HEK293 (cell line): Measurements from ENCODE around the gene C17orf58.

Experiments
- GLI4 ChIP-seq: fragments of 450-650 bp; formaldehyde crosslinking; IDR thresholded peaks from 2 replicates; pipeline ENCODE4 v1.5.1; 2016; ENCODE audit warnings: missing biosample characterization, missing genetic modification characterization
- TRIM28 ChIP-seq: IDR thresholded peaks from 2 replicates; pipeline ENCODE4 v1.6.1; 2011; ENCODE audit warnings: low read length, control low read depth, borderline replicate concordance
- ZIC2 ChIP-seq: fragments of 450-650 bp; formaldehyde crosslinking; IDR thresholded peaks from 2 replicates; pipeline ENCODE4 v1.5.1; 2016; ENCODE audit warnings: missing biosample characterization, missing genetic modification characterization
- ZNF132 ChIP-seq: fragments of 450-650 bp; formaldehyde crosslinking; IDR thresholded peaks from 2 replicates; pipeline ENCODE4 v1.5.1; 2017; ENCODE audit warnings: missing biosample characterization, missing genetic modification characterization, borderline replicate concordance
- ZNF2 ChIP-seq: fragments of 450-650 bp; formaldehyde crosslinking; IDR thresholded peaks from 2 replicates; pipeline ENCODE4 v1.5.1; 2016; ENCODE audit warnings: missing biosample characterization, missing genetic modification characterization
- ZNF24 ChIP-seq: fragments of 450-650 bp; formaldehyde crosslinking; IDR thresholded peaks from 2 replicates; pipeline ENCODE4 v1.5.1; 2016; ENCODE audit warnings: missing biosample characterization, missing genetic modification characterization
- ZNF280D ChIP-seq: fragments of 450-650 bp; formaldehyde crosslinking; IDR thresholded peaks from 2 replicates; pipeline ENCODE4 v1.5.1; 2016; ENCODE audit warnings: missing biosample characterization, missing genetic modification characterization
- ZNF324 ChIP-seq: fragments of 450-650 bp; formaldehyde crosslinking; IDR thresholded peaks from 2 replicates; pipeline ENCODE4 v1.5.1; 2016; ENCODE audit warnings: missing biosample characterization, missing genetic modification characterization
- ZNF341 ChIP-seq: fragments of 450-650 bp; formaldehyde crosslinking; IDR thresholded peaks from 2 replicates; pipeline ENCODE4; 2016; ENCODE audit warnings: low read depth, missing biosample characterization, missing genetic modification characterization
- ZNF423 ChIP-seq: fragments of 450-650 bp; formaldehyde crosslinking; IDR thresholded peaks from 2 replicates; pipeline ENCODE4 v1.5.1; 2016; ENCODE audit warnings: missing biosample characterization, missing genetic modification characterization
- ZNF488 ChIP-seq: fragments of 450-650 bp; formaldehyde crosslinking; IDR thresholded peaks from 2 replicates; pipeline ENCODE4 v1.5.1; 2016; ENCODE audit warnings: missing biosample characterization, missing genetic modification characterization
- ZNF501 ChIP-seq: fragments of 450-650 bp; formaldehyde crosslinking; IDR thresholded peaks from 2 replicates; pipeline ENCODE4 v1.5.1; 2016; ENCODE audit warnings: missing biosample characterization, missing genetic modification characterization
- ZNF626 ChIP-seq: fragments of 450-650 bp; sonication (Bioruptor Pico); formaldehyde crosslinking; IDR thresholded peaks from 2 replicates; pipeline ENCODE4 v1.5.1; 2018; ENCODE audit warnings: missing biosample characterization, missing genetic modification characterization, inconsistent platforms
- ZNF664 ChIP-seq: fragments of 450-650 bp; formaldehyde crosslinking; IDR thresholded peaks from 2 replicates; pipeline ENCODE4 v1.5.1; 2016; ENCODE audit warnings: missing biosample characterization, missing genetic modification characterization
- ZNF768 ChIP-seq: fragments of 450-650 bp; formaldehyde crosslinking; IDR thresholded peaks from 2 replicates; pipeline ENCODE4 v1.5.1; 2018; ENCODE audit warnings: missing biosample characterization, mild to moderate bottlenecking, missing genetic modification characterization
- ZNF791 ChIP-seq: fragments of 450-650 bp; formaldehyde crosslinking; IDR thresholded peaks from 2 replicates; pipeline ENCODE4 v1.5.1; 2016; ENCODE audit warnings: missing biosample characterization, missing genetic modification characterization
- ZNF830 ChIP-seq: fragments of 450-650 bp; IDR thresholded peaks from 2 replicates; pipeline ENCODE4 v1.5.0; 2018; ENCODE audit warnings: missing biosample characterization, missing genetic modification characterization, low read depth, mild to moderate bottlenecking, moderate library complexity
- ZSCAN16 ChIP-seq: fragments of 450-650 bp; formaldehyde crosslinking; IDR thresholded peaks from 2 replicates; pipeline ENCODE4 v1.5.1; 2016; ENCODE audit warnings: missing biosample characterization, missing genetic modification characterization
- TF ChIP-seq, protein P1 (sequence below): fragments of 450-650 bp; formaldehyde crosslinking; IDR thresholded peaks from 2 replicates; pipeline ENCODE4 v1.5.1; 2016; ENCODE audit warnings: missing biosample characterization, missing genetic modification characterization
- TF ChIP-seq, protein P2 (sequence below): fragments of 450-650 bp; formaldehyde crosslinking; IDR thresholded peaks from 2 replicates; pipeline ENCODE4 v1.5.1; 2016; ENCODE audit warnings: missing biosample characterization, missing genetic modification characterization, borderline replicate concordance
- TF ChIP-seq, protein P3 (sequence below): fragments of 450-650 bp; formaldehyde crosslinking; IDR thresholded peaks from 2 replicates; pipeline ENCODE4 v1.5.1; 2016; ENCODE audit warnings: missing biosample characterization, missing genetic modification characterization
- TF ChIP-seq, protein P4 (sequence below): fragments of 450-650 bp; formaldehyde crosslinking; IDR thresholded peaks from 2 replicates; pipeline ENCODE4 v1.5.1; 2017; ENCODE audit warnings: missing biosample characterization, missing genetic modification characterization

The C17orf58 gene

GRCh38 chr17:68019675-68020408 lies 23.6 kb upstream of the C17orf58 start (continued):
- TF ChIP-seq, protein P1, sequence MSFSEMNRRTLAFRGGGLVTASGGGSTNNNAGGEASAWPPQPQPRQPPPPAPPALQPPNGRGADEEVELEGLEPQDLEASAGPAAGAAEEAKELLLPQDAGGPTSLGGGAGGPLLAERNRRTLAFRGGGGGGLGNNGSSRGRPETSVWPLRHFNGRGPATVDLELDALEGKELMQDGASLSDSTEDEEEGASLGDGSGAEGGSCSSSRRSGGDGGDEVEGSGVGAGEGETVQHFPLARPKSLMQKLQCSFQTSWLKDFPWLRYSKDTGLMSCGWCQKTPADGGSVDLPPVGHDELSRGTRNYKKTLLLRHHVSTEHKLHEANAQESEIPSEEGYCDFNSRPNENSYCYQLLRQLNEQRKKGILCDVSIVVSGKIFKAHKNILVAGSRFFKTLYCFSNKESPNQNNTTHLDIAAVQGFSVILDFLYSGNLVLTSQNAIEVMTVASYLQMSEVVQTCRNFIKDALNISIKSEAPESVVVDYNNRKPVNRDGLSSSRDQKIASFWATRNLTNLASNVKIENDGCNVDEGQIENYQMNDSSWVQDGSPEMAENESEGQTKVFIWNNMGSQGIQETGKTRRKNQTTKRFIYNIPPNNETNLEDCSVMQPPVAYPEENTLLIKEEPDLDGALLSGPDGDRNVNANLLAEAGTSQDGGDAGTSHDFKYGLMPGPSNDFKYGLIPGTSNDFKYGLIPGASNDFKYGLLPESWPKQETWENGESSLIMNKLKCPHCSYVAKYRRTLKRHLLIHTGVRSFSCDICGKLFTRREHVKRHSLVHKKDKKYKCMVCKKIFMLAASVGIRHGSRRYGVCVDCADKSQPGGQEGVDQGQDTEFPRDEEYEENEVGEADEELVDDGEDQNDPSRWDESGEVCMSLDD (tag by site-specific recombination), result no peak; the same call in 1 of the 2 replicates
- TF ChIP-seq ZSCAN16 (tag by site-specific recombination) (no peak), ZNF341 (peak; percentile 15; the same call in 1 of the 2 replicates), ZNF280D (tag by site-specific recombination) (peak; percentile 92; the same call in 1 of the 2 replicates), ZNF791 (tag by site-specific recombination) (no peak), TRIM28 (peak; percentile 89), ZNF626 (tag by site-specific recombination) (no peak), ZNF501 (peak; percentile 97), ZNF2 (tag by site-specific recombination) (peak; percentile 92), ZIC2 (tag by site-specific recombination) (peak; percentile 84), ZNF768 (tag by site-specific recombination) (no peak), ZNF830 (tag by site-specific recombination) (no peak), ZNF423 (tag by site-specific recombination) (no peak), GLI4 (tag by site-specific recombination) (peak; percentile 89; the same call in 1 of the 2 replicates), ZNF488 (tag by site-specific recombination) (0 out of 2 replicates have a peak, but pooled peaks have one; percentile 23), ZNF24 (tag by site-specific recombination) (peak; percentile 97), ZNF664 (tag by site-specific recombination) (peak; percentile 53), ZNF132 (no peak), ZNF324 (tag by site-specific recombination) (peak; percentile 99)
- TF ChIP-seq, protein P2, sequence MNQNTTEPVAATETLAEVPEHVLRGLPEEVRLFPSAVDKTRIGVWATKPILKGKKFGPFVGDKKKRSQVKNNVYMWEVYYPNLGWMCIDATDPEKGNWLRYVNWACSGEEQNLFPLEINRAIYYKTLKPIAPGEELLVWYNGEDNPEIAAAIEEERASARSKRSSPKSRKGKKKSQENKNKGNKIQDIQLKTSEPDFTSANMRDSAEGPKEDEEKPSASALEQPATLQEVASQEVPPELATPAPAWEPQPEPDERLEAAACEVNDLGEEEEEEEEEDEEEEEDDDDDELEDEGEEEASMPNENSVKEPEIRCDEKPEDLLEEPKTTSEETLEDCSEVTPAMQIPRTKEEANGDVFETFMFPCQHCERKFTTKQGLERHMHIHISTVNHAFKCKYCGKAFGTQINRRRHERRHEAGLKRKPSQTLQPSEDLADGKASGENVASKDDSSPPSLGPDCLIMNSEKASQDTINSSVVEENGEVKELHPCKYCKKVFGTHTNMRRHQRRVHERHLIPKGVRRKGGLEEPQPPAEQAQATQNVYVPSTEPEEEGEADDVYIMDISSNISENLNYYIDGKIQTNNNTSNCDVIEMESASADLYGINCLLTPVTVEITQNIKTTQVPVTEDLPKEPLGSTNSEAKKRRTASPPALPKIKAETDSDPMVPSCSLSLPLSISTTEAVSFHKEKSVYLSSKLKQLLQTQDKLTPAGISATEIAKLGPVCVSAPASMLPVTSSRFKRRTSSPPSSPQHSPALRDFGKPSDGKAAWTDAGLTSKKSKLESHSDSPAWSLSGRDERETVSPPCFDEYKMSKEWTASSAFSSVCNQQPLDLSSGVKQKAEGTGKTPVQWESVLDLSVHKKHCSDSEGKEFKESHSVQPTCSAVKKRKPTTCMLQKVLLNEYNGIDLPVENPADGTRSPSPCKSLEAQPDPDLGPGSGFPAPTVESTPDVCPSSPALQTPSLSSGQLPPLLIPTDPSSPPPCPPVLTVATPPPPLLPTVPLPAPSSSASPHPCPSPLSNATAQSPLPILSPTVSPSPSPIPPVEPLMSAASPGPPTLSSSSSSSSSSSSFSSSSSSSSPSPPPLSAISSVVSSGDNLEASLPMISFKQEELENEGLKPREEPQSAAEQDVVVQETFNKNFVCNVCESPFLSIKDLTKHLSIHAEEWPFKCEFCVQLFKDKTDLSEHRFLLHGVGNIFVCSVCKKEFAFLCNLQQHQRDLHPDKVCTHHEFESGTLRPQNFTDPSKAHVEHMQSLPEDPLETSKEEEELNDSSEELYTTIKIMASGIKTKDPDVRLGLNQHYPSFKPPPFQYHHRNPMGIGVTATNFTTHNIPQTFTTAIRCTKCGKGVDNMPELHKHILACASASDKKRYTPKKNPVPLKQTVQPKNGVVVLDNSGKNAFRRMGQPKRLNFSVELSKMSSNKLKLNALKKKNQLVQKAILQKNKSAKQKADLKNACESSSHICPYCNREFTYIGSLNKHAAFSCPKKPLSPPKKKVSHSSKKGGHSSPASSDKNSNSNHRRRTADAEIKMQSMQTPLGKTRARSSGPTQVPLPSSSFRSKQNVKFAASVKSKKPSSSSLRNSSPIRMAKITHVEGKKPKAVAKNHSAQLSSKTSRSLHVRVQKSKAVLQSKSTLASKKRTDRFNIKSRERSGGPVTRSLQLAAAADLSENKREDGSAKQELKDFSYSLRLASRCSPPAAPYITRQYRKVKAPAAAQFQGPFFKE (tag by site-specific recombination), result no peak; the same call in 1 of the 2 replicates
- TF ChIP-seq, protein P3, sequence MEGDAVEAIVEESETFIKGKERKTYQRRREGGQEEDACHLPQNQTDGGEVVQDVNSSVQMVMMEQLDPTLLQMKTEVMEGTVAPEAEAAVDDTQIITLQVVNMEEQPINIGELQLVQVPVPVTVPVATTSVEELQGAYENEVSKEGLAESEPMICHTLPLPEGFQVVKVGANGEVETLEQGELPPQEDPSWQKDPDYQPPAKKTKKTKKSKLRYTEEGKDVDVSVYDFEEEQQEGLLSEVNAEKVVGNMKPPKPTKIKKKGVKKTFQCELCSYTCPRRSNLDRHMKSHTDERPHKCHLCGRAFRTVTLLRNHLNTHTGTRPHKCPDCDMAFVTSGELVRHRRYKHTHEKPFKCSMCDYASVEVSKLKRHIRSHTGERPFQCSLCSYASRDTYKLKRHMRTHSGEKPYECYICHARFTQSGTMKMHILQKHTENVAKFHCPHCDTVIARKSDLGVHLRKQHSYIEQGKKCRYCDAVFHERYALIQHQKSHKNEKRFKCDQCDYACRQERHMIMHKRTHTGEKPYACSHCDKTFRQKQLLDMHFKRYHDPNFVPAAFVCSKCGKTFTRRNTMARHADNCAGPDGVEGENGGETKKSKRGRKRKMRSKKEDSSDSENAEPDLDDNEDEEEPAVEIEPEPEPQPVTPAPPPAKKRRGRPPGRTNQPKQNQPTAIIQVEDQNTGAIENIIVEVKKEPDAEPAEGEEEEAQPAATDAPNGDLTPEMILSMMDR (tag by site-specific recombination), result peak; percentile 91
- TF ChIP-seq, protein P4, sequence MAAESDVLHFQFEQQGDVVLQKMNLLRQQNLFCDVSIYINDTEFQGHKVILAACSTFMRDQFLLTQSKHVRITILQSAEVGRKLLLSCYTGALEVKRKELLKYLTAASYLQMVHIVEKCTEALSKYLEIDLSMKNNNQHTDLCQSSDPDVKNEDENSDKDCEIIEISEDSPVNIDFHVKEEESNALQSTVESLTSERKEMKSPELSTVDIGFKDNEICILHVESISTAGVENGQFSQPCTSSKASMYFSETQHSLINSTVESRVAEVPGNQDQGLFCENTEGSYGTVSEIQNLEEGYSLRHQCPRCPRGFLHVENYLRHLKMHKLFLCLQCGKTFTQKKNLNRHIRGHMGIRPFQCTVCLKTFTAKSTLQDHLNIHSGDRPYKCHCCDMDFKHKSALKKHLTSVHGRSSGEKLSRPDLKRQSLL (tag by site-specific recombination), result peak; percentile 60
